ENCODE measurements around the gene ADCY1. TPM values are rescaled to one million over a fixed set of nuclear protein-coding genes. Genes with fewer than 3 reads are reported as not detected.
"Not testable (repeated sequence)": the region's sequence is repeated elsewhere in the genome, so short reads cannot be mapped to it uniquely, and the experiment has no call there.

The ADCY1 gene
- total RNA-seq, 1 experiment from 2014 or later, result 0.71 TPM

- Histone ChIP-seq H3K36me3 (ENCODE audit: insufficient read depth, low read length, poor library complexity, severe bottlenecking) (no peaks in the 10 kb centered on the region), H3K27me3 (replicated peaks; ENCODE audit: insufficient read depth, low read depth, low read length, poor library complexity) (no peaks in the 10 kb centered on the region), H3K27ac (ENCODE audit: low read depth, low read length, poor library complexity, severe bottlenecking) (no peak overlapping the region), H3K4me3 (ENCODE audit: low read depth, low read length, poor library complexity, severe bottlenecking) (no peak overlapping the region), H3K4me1 (ENCODE audit: insufficient read depth, low read length, poor library complexity, severe bottlenecking) (no peaks in the 10 kb centered on the region), H3K9me3 (ENCODE audit: low read depth, low read length, poor library complexity, severe bottlenecking) (no peaks in the 10 kb centered on the region)
- DNase-seq (ENCODE audit: low spot score), result no peak
- CTCF ChIA-PET, result no interaction called here
- POLR2A ChIA-PET (ENCODE audit: low non-redundant PET), result no interaction called here
- intact Hi-C loops (cut with micrococcal nuclease; ENCODE audit: unreplicated experiment), result no loop called here
- BruUV-seq (replicated peaks), result no TSS peak
- TF ChIP-seq EZH2 (IDR thresholded peaks at IDR 0.05; ENCODE audit: borderline replicate concordance, low read depth, low read length, poor library complexity, severe bottlenecking) (no peak), CTCF (conservative IDR thresholded peaks at IDR 0.05; ENCODE audit: low read depth, low read length) (no peak)
Observed at GRCh38 chr7:45543473-45543872, 30.7 kb upstream of the ADCY1 start.

GRCh38 chr7:45545105-45545710, 29.0 kb upstream of the ADCY1 start:
- H3K9me3 ChIP-seq (ENCODE audit: low read depth, low read length, poor library complexity, severe bottlenecking); H3K4me3 ChIP-seq (ENCODE audit: low read depth, low read length, poor library complexity, severe bottlenecking); H3K27ac ChIP-seq (ENCODE audit: low read depth, low read length, poor library complexity, severe bottlenecking); H3K4me1 ChIP-seq (ENCODE audit: insufficient read depth, low read length, poor library complexity, severe bottlenecking); BruUV-seq (replicated peaks); H3K36me3 ChIP-seq (ENCODE audit: insufficient read depth, low read length, poor library complexity, severe bottlenecking); CTCF ChIA-PET; intact Hi-C loops (cut with micrococcal nuclease; ENCODE audit: unreplicated experiment); H3K27me3 ChIP-seq (replicated peaks; ENCODE audit: insufficient read depth, low read depth, low read length, poor library complexity); POLR2A ChIA-PET (ENCODE audit: low non-redundant PET); DNase-seq (ENCODE audit: low spot score): not testable (repeated sequence)

- H3K36me3 ChIP-seq (ENCODE audit: insufficient read depth, low read length, poor library complexity, severe bottlenecking); H3K27me3 ChIP-seq (replicated peaks; ENCODE audit: insufficient read depth, low read depth, low read length, poor library complexity); H3K4me1 ChIP-seq (ENCODE audit: insufficient read depth, low read length, poor library complexity, severe bottlenecking); POLR2A ChIA-PET (ENCODE audit: low non-redundant PET); H3K9me3 ChIP-seq (ENCODE audit: low read depth, low read length, poor library complexity, severe bottlenecking); CTCF ChIA-PET; DNase-seq (ENCODE audit: low spot score); H3K4me3 ChIP-seq (ENCODE audit: low read depth, low read length, poor library complexity, severe bottlenecking); intact Hi-C loops (cut with micrococcal nuclease; ENCODE audit: unreplicated experiment); BruUV-seq (replicated peaks); H3K27ac ChIP-seq (ENCODE audit: low read depth, low read length, poor library complexity, severe bottlenecking): not testable (repeated sequence)
Observed at GRCh38 chr7:45548917-45549316, 25.3 kb upstream of the ADCY1 start.

- no TSS peak for BruUV-seq (replicated peaks)
- Histone ChIP-seq H3K9me3 (ENCODE audit: low read depth, low read length, poor library complexity, severe bottlenecking) (no peaks in the 10 kb centered on the region), H3K27ac (ENCODE audit: low read depth, low read length, poor library complexity, severe bottlenecking) (no peak overlapping the region), H3K27me3 (replicated peaks; ENCODE audit: insufficient read depth, low read depth, low read length, poor library complexity) (peaks cover 35% of the 10 kb centered on the region), H3K4me1 (ENCODE audit: insufficient read depth, low read length, poor library complexity, severe bottlenecking) (no peaks in the 10 kb centered on the region), H3K36me3 (ENCODE audit: insufficient read depth, low read length, poor library complexity, severe bottlenecking) (no peaks in the 10 kb centered on the region), H3K4me3 (ENCODE audit: low read depth, low read length, poor library complexity, severe bottlenecking) (no peak overlapping the region)
- ChIA-PET CTCF (no interaction called here), POLR2A (ENCODE audit: low non-redundant PET) (no interaction called here)
- TF ChIP-seq CTCF (conservative IDR thresholded peaks at IDR 0.05; ENCODE audit: low read depth, low read length) (no peak), EZH2 (IDR thresholded peaks at IDR 0.05; ENCODE audit: borderline replicate concordance, low read depth, low read length, poor library complexity, severe bottlenecking) (no peak)
- no peak for DNase-seq (ENCODE audit: low spot score)
- intact Hi-C loops (cut with micrococcal nuclease; ENCODE audit: unreplicated experiment), result no loop called here
Observed at GRCh38 chr7:45563401-45563800, 10.8 kb upstream of the ADCY1 start.

All from A673 (cell line).